NCI-H146 treated with DMSO at 0.1 percent for 48 hours (cell line): ENCODE results near the gene ZBED5.
"Not testable (repeated sequence)": the region's sequence is repeated elsewhere in the genome, so short reads cannot be mapped to it uniquely, and the experiment has no call there.

Experiments used
- DNase-seq: peaks from one replicate; lab custom pipeline; 2025; ENCODE audit not compliant: unreplicated experiment; lab: John Stamatoyannopoulos, UW

The ZBED5 gene

GRCh38 chr11:10838881-10839280 lies 19.0 kb downstream of the ZBED5 start:
- no peak for DNase-seq

DNA sequence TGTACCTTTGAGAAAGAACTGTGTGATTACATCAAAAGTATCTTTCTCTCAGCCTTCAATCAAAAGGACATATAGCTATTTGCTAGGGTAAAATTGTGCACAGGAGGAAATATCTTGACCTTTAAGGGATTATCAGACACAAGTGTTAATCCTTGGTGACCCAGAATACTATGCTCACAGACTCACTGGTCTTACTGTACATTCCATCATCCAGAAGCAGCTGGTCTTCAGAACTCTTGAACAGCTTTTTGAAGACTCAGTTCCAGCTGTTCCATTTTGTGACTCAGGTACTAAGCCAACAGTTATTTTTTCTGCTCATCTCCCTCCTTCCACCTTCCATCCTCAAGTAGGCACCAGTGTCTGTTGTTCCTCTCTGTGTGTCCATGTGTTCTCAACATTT lies 19.8 kb downstream of the ZBED5 start:
- DNase-seq, result no peak

DNA sequence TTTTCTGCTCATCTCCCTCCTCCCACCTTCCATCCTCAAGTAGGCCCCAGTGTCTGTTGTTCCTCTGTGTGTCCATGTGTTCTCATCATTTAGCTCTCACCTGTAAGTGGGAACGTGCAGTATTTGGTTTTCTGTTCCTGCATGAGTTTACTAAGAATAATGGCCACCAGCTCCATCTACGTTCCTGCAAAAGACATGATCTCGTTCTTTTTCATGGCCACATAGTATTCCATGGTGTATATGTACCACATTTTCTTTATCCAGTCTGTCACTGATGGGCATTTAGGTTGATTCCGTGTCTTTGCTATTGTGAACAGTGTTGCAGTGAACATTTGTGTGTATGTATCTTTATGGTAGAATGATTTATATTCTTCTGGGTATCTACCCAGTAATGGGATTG lies 21.0 kb downstream of the ZBED5 start:
- DNase-seq, result not testable (repeated sequence)

DNA sequence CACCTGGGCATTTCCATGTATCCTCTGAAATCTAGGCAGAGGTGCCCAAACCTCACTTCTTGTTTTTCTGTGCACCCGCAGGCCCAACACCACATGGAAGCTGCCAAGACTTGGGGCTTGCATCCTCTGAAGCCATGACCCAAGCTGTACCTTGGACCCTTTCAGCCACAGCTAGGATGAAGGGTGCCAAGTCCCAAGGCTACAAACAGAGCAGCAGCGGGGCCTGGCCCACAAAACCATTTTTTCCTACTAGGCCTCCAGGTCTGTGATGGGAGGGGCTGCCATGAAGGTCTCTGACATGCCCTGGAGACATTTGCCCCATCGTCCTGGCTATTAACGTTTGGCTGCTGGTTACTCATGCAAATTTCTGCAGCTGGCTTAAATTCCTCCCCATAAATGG lies 28.7 kb downstream of the ZBED5 start:
- DNase-seq, result no peak

- DNase-seq, result no peak
Measured at GRCh38 chr11:10828402-10828801, 29.5 kb downstream of the ZBED5 start.

DNA sequence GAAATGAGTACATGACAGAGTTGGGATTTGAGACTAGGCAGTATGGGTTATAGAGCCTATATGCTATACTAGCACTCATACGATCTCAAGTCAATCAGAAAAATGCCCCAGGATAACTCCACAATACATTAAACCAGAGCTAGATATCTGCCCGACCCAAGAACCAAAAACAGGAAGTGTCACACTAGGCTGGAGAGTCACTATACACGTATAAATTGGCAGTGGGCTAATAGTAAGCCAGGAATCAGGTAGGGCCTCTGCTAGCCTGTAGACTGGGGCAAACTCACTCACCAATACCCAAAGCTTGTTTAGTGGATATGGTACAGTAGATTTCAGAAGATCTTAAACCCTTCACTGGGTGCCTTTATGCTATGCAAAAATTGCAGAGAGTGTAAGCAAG lies 33.0 kb downstream of the ZBED5 start:
- DNase-seq, result no peak

DNA sequence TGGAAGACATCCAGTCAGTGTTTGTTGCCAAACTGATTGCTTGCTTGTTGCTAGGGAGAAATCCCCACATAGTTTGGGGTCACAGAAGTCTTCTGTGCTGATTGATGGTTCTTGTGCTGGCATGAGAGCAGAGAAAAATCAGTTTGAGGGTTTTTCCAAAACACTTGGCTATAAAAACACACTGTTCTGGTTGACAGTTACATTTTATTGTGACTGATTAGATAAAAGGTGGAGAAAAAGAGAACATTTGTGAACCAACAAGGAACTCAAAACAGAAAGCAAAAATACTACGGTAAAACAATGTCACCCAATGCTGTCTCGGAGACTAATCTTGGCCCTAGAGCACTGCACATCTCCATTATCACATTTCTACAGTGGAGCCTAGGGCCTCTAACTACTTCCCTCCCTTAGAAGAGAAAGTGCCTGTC lies 34.7 kb downstream of the ZBED5 start:
- no peak for DNase-seq

DNA sequence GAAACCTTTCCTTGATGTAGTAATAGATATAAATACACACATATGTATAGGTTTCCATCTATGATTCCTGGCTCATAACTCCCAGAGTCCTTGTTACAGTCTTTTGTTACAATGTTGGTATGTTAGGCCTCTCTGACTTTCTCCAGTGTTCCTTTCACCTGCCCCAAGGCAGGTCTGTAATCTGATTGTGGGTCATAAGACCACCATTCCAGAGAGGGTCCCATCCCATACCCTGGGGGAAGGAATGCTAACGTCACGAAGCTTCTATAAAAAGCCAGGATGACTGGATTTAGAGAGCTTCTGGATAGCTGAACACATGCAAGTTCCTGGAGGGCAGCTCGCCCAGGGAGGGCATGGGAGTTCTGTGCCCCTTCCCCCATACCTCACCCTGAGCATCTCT lies 35.4 kb downstream of the ZBED5 start:
- DNase-seq, result not testable (repeated sequence)

DNA sequence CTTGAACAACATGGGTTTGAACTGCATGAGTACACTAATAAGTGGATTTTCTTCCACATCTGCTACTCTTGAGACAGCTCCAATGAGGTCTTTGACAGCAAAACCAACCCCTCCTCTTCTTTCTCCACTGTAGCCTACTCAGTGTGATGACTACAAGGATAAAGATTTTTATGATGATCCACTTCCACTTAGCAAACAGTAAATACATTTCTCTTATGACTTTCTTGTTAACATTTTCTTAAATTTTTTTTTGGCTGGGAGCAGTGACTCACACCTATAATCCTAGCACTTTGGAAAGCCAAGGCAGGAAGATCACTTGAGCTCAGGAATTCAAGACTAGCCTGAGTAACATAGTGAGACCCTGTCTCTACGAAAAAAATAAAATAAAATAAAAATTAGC lies 39.3 kb downstream of the ZBED5 start:
- no peak for DNase-seq

DNA sequence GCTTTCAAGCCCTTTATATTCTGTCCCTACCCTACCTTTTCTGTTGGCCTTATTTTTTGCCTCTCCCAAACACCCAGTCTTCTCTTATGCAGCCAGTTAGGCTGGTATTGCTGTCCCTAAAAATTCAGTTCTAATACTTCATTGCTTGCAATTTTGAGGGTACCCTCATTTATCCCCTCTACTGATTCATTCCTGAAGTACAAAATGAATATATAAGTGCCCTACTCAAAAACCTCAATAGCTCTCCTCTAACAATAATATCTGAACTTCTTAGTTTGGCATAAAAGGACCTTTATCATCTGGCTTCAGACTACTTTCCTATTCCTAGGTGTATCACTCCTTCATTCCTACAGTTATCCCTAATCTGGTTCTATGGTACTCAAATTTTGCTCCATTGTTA lies 43.9 kb downstream of the ZBED5 start:
- DNase-seq, result no peak

DNA sequence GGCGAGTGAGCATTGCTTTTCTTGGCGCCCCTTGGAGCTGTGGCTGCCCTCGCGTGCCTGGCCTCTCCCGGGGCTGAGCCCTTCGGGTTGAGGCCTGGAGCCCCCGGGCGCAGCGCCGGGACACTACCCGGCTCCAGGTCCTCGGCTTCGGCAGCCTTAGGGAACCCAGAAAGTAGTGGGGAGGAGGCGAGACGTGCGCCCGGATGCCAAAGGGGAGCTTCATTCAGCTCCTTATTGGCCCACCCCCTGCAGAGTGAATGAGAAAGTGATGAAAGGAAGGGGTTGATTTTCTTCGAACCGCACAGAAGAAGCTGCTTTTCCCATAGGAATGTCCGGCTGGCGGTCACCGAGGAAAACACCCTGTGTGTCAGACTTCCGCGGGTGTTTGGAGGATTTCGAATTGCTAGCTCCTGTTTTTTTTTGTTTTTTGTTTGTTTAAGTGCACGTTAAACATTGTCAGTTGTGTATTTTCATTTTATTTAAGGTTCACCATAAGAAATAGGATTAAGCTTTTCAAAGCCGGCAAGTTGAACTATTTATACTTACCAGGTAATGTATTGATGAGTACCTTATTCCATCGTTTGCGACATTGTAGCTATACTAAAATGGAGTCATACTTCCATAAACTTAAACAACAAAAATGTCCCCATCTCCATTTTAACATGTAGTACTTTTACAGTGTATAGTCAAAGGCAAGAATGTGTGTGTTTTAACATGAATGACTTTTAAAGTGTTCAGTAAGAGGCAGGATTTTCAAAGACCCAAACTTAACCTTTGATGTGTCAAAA lies 48.3 kb downstream of the ZBED5 start:
- peak; percentile 54 for DNase-seq

GRCh38 chr11:10808553-10809372 lies 49.1 kb downstream of the ZBED5 start, which contains the start of gene EIF4G2:
EIF4G2 (minus strand) TSS chr11:10808926.
- peak; percentile 95 for DNase-seq

- no peak for DNase-seq
Measured at GRCh38 chr11:10808235-10808552, 49.7 kb downstream of the ZBED5 start.

DNA sequence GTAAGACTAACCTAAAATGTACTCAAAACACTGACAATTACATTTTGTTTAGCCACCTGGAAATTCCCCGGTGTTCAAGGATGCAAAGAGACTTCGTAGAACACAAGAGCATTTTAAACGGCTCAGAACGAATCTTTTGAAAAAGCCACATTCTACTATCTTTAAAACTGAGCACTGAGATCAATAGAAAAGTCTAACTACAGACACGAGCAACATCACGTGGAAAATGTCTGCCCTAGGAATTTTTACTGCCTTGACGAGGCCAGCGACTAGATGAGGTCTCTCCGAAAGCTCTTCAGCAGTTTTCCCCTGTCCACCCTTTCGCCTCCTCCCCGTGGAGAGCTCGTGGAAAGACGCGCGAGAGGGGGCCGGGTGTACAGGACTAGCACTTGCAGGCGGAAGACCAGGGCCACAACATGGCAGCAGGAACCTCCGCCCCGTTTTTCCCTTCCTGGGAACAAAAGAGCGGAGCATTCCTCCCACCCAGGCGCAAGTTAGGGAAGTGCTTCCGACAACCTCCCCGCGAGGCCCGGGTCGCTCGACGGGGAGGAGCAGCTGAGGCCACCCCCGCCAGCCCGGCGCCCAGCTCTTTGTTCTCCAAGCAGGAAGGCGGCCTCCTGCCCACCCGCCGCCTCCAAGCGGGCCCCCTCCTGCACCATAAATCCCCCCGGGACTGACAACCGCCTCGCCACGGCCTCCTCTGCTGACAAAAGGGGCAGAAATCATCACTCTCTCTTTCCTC lies 50.2 kb downstream of the ZBED5 start:
- peak; percentile 31 for DNase-seq

GRCh38 chr11:10806206-10806605 lies 51.6 kb downstream of the ZBED5 start:
- DNase-seq, result no peak

- no peak for DNase-seq
Measured at GRCh38 chr11:10805741-10806140, 52.1 kb downstream of the ZBED5 start.

DNA sequence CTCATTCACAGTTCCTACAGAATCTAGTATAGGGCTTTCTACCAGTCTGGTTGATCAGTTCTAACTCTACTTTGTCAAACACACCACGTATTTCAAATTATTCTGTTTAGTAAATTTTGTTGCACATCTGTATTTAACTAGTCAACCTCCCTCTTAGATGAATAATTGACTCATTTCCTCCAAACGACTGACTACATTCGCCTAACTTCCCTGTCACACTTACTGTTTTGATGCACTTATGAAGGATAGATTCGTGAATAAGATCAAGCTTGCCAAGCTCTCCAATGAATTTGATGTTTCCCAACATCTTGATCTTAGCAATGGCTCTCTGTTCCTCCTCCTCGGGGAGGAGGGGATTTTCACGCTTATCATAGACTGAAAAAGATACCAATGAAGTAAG lies 54.2 kb downstream of the ZBED5 start:
- no peak for DNase-seq
